Neuronal stem cell (in vitro differentiated cells): Measurements from ENCODE around the gene CLEC4E.

Experiments
- DNase-seq: peaks from one replicate; pipeline ENCODE4 v3.0.0-alpha.2; 2013; ENCODE audit warnings: low spot score
- H2AFZ ChIP-seq: one replicate; pipeline ENCODE4 v1.6.1; 2013; ENCODE audit warnings: mild to moderate bottlenecking, low read length, inconsistent platforms
- H2AK5ac ChIP-seq: 2 replicates; pipeline ENCODE4 v1.6.1; 2013; ENCODE audit warnings: low read depth, mild to moderate bottlenecking, inconsistent platforms, low read length, moderate library complexity, mixed read lengths
- H2BK120ac ChIP-seq: 2 replicates; pipeline ENCODE4 v1.6.1; 2013; ENCODE audit warnings: low read depth, mild to moderate bottlenecking, inconsistent platforms, low read length, moderate library complexity, mixed read lengths
- H2BK12ac ChIP-seq: one replicate; pipeline ENCODE4 v1.6.1; 2013; ENCODE audit warnings: low read length, inconsistent platforms
- H2BK15ac ChIP-seq: 2 replicates; pipeline ENCODE4 v1.6.1; 2013; ENCODE audit warnings: mild to moderate bottlenecking, low read length, inconsistent platforms, mixed read lengths
- H2BK5ac ChIP-seq: one replicate; pipeline ENCODE4 v1.6.1; 2013; ENCODE audit warnings: inconsistent platforms, mild to moderate bottlenecking, low read length, moderate library complexity
- H3K14ac ChIP-seq: one replicate; pipeline ENCODE4 v1.6.1; 2013; ENCODE audit warnings: low read length, inconsistent platforms
- H3K18ac ChIP-seq: 2 replicates; pipeline ENCODE4 v1.6.1; 2013; ENCODE audit warnings: low read length, inconsistent platforms
- H3K23ac ChIP-seq: 2 replicates; pipeline ENCODE4 v1.6.1; 2013; ENCODE audit warnings: low read depth, mild to moderate bottlenecking, mixed read lengths, low read length, inconsistent platforms; ENCODE audit not compliant: poor library complexity
- H3K27ac ChIP-seq: replicated peaks from 3 replicates; pipeline ENCODE4 v1.5.1; 2013; ENCODE audit warnings: low read length, inconsistent platforms
- H3K27me3 ChIP-seq, 3 experiments: 2 replicates each; pipeline ENCODE4 v1.6.1; 2013; ENCODE audit warnings: low read length in 3 of 3, mild to moderate bottlenecking in 2 of 3, inconsistent platforms in 1 of 3, low read depth in 1 of 3, mixed read lengths in 1 of 3, moderate library complexity in 1 of 3; ENCODE audit not compliant: control insufficient read depth in 3 of 3, insufficient read depth in 3 of 3
- H3K36me3 ChIP-seq, 2 donors: replicated peaks in 1 of 2; 2 replicates each; pipeline ENCODE4 v1.6.1; 2013; ENCODE audit warnings: low read length in 2 of 2; ENCODE audit not compliant: control insufficient read depth in 2 of 2, insufficient read depth in 2 of 2
- H3K4ac ChIP-seq: 2 replicates; pipeline ENCODE4 v1.6.1; 2013; ENCODE audit warnings: inconsistent platforms, mild to moderate bottlenecking, low read length, moderate library complexity
- H3K4me1 ChIP-seq, 2 donors: 1 replicate in 1 of 2; 2 replicates in 1 of 2; pipeline ENCODE4 v1.6.1; 2013; ENCODE audit warnings: low read length in 2 of 2, low read depth in 1 of 2; ENCODE audit not compliant: control insufficient read depth in 2 of 2, insufficient read depth in 1 of 2
- H3K4me2 ChIP-seq: one replicate; pipeline ENCODE4 v1.6.1; 2013; ENCODE audit warnings: mild to moderate bottlenecking, low read length, inconsistent platforms; ENCODE audit not compliant: insufficient read depth, poor library complexity, severe bottlenecking
- H3K4me3 ChIP-seq, 2 donors: 2 replicates each; pipeline ENCODE4 v1.5.1; 2013; ENCODE audit warnings: low read length in 2 of 2, mild to moderate bottlenecking in 2 of 2, inconsistent platforms in 1 of 2, moderate library complexity in 1 of 2
- H3K79me1 ChIP-seq: one replicate; pipeline ENCODE4 v1.6.1; 2013; ENCODE audit warnings: low read depth, mild to moderate bottlenecking, inconsistent platforms, low read length, moderate library complexity
- H3K9ac ChIP-seq: one replicate; pipeline ENCODE4 v1.6.1; 2013; ENCODE audit warnings: mild to moderate bottlenecking, low read depth, low read length, inconsistent platforms; ENCODE audit not compliant: poor library complexity
- H3K9me3 ChIP-seq, 2 donors: replicated peaks in 1 of 2; 2 replicates each; pipeline versions ENCODE3 to v1.6.1; 2013; ENCODE audit warnings: low read length in 2 of 2, mild to moderate bottlenecking in 2 of 2, inconsistent platforms in 1 of 2, low read depth in 1 of 2, mixed read lengths in 1 of 2, moderate library complexity in 1 of 2; ENCODE audit not compliant: control insufficient read depth in 2 of 2, insufficient read depth in 1 of 2
- H4K8ac ChIP-seq: one replicate; pipeline ENCODE4 v1.6.1; 2013; ENCODE audit warnings: low read depth, mild to moderate bottlenecking, inconsistent platforms, low read length, moderate library complexity
- H4K91ac ChIP-seq: one replicate; pipeline ENCODE4 v1.6.1; 2013; ENCODE audit warnings: low read length, low read depth, mild to moderate bottlenecking, inconsistent platforms; ENCODE audit not compliant: poor library complexity
- WGBS, 2 donors: extraction: QIAGEN DNeasy Blood & Tissue Kit; methylation state at CpG; one replicate each; pipeline ENCODE4 v1.1.7; 2013; ENCODE audit warnings: missing lambda C conversion rate in 2 of 2, mixed read lengths in 1 of 2; ENCODE audit not compliant: insufficient read length in 2 of 2, insufficient replicate concordance in 1 of 2; ENCODE audit errors: extremely low coverage in 2 of 2; 5-methylcytosine and 5-hydroxymethylcytosine counted together

Gene CLEC4E

GRCh38 chr12:8553088-8553627 lies 12.5 kb upstream of the CLEC4E start:
- Histone ChIP-seq H2AFZ (no peak overlapping the region), H3K18ac (no peak overlapping the region), H3K14ac (no peak overlapping the region), H3K4me3 (no peak overlapping the region), H3K4ac (no peak overlapping the region), H3K4me2 (no peak overlapping the region), H3K9me3 (no peaks in the 10 kb centered on the region), H3K27me3 (no peaks in the 10 kb centered on the region), H3K9ac (no peak overlapping the region), H3K79me1 (no peaks in the 10 kb centered on the region), H3K36me3 (no peaks in the 10 kb centered on the region), H2BK15ac (no peak overlapping the region), H2BK5ac (no peak overlapping the region), H4K91ac (no peak overlapping the region), H3K27ac (no peak overlapping the region), H4K8ac (no peak overlapping the region), H2AK5ac (no peak overlapping the region), H3K4me1 (no peaks in the 10 kb centered on the region), H2BK12ac (no peak overlapping the region), H2BK120ac (no peak overlapping the region), H3K23ac (no peak overlapping the region)
- WGBS, 2 donors = no CpG with 5 or more reads among the region's 6 CpGs
- DNase-seq = no peak

- Histone ChIP-seq H3K9ac (no peak overlapping the region), H3K23ac (no peak overlapping the region), H2BK120ac (no peak overlapping the region), H4K91ac (no peak overlapping the region), H3K9me3 (no peaks in the 10 kb centered on the region), H3K4me2 (no peak overlapping the region), H3K79me1 (no peaks in the 10 kb centered on the region), H3K36me3 (no peaks in the 10 kb centered on the region), H2AK5ac (no peak overlapping the region), H3K27ac (no peak overlapping the region), H2AFZ (no peak overlapping the region), H2BK12ac (no peak overlapping the region), H3K18ac (no peak overlapping the region), H2BK15ac (no peak overlapping the region), H3K4me1 (no peaks in the 10 kb centered on the region), H2BK5ac (no peak overlapping the region), H3K4ac (no peak overlapping the region), H4K8ac (no peak overlapping the region), H3K27me3 (no peaks in the 10 kb centered on the region), H3K4me3 (no peak overlapping the region), H3K14ac (no peak overlapping the region)
- no CpG with 5 or more reads among the region's 5 CpGs for WGBS, 2 donors
- no peak for DNase-seq
Measured at GRCh38 chr12:8549381-8549780, 8.7 kb upstream of the CLEC4E start.

- no peak for DNase-seq
- Histone ChIP-seq H3K4me1 (no peaks in the 10 kb centered on the region), H2BK12ac (no peak overlapping the region), H2BK120ac (no peak overlapping the region), H3K27ac (no peak overlapping the region), H3K4ac (no peak overlapping the region), H2BK5ac (no peak overlapping the region), H3K27me3 (no peaks in the 10 kb centered on the region), H2BK15ac (no peak overlapping the region), H4K8ac (no peak overlapping the region), H4K91ac (no peak overlapping the region), H3K23ac (no peak overlapping the region), H3K18ac (no peak overlapping the region), H2AFZ (no peak overlapping the region), H3K9me3 (no peaks in the 10 kb centered on the region), H3K4me2 (no peak overlapping the region), H3K14ac (no peak overlapping the region), H3K4me3 (no peak overlapping the region), H3K79me1 (no peaks in the 10 kb centered on the region), H3K36me3 (no peaks in the 10 kb centered on the region), H3K9ac (no peak overlapping the region), H2AK5ac (no peak overlapping the region)
- WGBS, 2 donors = no CpG with 5 or more reads among the region's 2 CpGs
Measured at GRCh38 chr12:8548192-8548591, 7.5 kb upstream of the CLEC4E start.

DNA sequence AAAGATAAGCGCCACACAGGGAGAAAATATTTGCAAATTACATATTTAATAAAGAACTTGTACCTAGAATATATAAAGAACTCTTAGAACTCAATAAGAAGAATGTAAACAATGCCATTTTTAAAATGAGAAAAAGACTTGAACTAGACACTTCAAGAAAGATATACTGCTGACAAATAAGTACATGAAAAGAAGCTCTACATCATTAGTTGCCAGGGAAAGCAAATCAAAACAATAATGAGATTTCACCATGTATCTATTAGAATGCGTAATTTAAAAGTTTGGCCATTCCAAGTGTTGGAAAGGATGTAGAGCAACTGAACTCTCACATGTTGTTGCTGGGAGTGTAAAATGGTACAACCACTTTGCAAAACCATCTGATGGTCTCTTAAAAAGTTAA lies 6.9 kb upstream of the CLEC4E start:
- Histone ChIP-seq H3K27ac (no peak overlapping the region), H4K8ac (no peak overlapping the region), H3K4me3 (no peak overlapping the region), H2BK120ac (no peak overlapping the region), H3K9me3 (no peaks in the 10 kb centered on the region), H3K14ac (no peak overlapping the region), H2BK5ac (no peak overlapping the region), H3K18ac (no peak overlapping the region), H3K23ac (no peak overlapping the region), H3K36me3 (no peaks in the 10 kb centered on the region), H3K4me2 (no peak overlapping the region), H2BK15ac (no peak overlapping the region), H2BK12ac (no peak overlapping the region), H3K4me1 (no peaks in the 10 kb centered on the region), H3K9ac (no peak overlapping the region), H3K4ac (no peak overlapping the region), H4K91ac (no peak overlapping the region), H3K27me3 (no peaks in the 10 kb centered on the region), H2AK5ac (no peak overlapping the region), H2AFZ (no peak overlapping the region), H3K79me1 (no peaks in the 10 kb centered on the region)
- no peak for DNase-seq
- WGBS, 2 donors = no CpG with 5 or more reads among the region's 2 CpGs
